HG03175 (cell line): ENCODE measurements around the gene MTCH2.
"Not testable (repeated sequence)": the region's sequence is repeated elsewhere in the genome, so short reads cannot be mapped to it uniquely, and the experiment has no call there.

Experiments used
- ATAC-seq: cut with Tn5 transposase; IDR thresholded peaks from one replicate; pipeline ENCODE4 v1.9.1; 2021; ENCODE audit warnings: mild to moderate bottlenecking, moderate library complexity; ENCODE audit not compliant: unreplicated experiment

Gene MTCH2

DNA sequence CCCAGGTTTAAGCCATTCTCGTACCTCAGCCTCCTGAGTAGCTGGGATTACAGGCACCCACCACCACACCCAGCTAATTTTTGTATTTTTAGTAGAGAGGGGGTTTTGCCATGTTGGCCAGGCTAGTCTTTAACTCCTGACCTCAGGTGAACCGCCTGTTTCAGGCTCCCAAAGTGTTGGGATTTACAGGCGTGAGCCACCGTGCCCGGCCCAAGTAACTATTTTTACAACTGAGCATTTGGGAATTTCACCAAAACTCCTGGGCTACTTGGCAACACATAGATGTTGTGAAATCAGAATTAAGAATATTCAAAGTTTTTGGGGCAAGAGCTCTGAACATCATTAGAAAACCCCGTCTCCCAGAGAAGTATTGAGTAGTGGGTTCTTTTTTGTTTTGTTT lies 1.9 kb downstream of the MTCH2 start:
- not testable (repeated sequence) for ATAC-seq

DNA sequence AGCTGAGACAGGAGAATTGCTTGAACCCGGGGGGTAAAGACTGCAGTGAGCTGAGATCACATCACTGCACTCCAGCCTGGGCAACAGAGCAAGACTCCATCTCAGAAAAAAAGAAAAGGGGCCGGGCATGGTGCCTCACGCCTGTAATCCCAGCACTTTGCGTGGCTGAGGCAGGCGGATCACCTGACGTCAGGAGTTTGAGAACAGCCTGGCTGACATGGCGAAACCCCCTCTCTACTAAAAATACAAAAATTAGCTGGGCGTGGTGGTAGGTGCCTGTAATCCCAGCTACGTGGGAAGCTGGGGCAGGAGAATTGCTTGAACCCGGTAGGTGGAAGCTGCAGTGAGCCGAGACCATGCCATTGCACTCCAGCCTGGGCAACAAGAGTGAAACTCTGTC lies 6.0 kb downstream of the MTCH2 start:
- not testable (repeated sequence) for ATAC-seq

DNA sequence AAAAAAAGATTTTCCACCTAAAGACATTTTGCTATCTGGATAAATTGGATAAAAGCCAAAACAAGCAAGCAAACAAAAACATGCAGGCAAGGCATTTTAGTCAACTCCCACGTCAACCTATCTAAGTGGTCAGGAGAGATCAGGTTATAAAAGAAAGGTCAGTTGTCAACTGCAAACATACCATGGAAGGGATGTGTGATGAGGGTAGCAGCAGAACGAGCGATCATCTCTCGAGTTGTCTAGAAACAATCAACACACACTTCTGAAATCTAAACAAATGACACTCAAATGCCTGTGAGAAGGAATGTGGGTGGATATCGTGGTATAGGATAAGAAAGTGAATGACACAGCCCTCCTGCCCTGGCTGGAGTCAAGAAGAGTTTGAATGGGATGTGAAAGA lies 10.9 kb downstream of the MTCH2 start:
- ATAC-seq = no peak

DNA sequence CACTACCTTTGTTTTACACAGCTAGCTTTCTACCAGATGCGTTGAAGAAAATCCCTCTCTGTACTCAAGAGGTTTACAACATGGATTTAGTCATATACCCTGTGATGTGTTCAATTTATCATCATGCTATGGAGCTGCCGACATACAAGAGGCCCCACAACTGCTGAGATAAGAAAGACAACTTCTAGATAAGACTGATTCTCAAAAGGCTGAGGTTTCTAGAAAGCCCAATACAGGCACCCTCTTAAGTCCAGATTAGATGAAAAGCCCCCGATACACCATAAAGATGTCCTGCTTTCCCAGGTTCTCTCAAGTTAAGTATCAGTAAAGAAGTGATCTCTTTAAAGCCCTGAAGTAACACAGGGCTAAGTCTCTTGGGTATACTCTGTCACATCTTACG lies 14.3 kb downstream of the MTCH2 start:
- no peak for ATAC-seq

DNA sequence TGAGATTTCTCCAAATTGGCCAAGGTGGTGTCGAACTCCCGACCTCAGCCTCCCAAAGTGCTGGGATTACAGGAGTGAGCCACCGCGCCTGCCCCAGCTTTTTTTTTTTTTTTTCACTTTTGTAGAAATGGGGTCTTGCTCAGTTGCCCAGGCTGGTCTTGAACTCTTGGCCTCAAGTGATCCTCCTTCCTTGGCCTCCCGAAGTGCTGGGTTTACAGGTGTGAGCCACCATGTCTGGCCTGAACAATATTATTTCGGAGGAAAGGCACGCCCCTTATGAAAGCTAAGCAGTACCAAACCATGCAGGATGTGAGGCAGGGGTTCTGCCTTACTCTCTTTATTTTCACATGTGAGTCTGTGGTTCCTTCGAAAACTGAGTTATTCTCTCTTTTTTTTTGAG lies 16.1 kb downstream of the MTCH2 start:
- ATAC-seq = no peak

DNA sequence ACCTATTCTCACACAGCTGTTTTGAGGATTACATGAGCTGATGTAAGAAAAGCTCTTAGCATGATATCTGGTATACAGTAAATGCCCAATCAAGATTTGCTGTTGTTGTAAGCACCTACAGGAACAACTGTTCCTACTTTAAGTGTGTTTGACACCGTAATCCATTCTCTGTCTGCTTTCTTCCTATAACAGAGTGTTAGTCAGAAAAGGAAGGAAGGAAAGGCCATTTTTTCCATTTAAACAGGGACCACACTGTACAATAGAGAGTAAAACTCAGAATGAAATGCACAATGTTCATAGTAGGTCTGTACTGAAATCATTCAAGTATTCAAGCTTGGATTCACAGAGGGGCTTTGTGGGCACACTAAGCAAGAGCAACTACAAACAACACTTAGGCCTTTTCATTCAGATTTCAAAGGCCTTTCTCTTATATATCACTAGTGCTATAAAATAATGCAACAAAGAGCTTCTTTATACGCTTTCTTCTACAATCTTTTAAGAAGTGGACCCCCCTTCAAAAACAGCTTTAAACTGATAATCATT lies 21.5 kb downstream of the MTCH2 start:
- ATAC-seq = no peak

DNA sequence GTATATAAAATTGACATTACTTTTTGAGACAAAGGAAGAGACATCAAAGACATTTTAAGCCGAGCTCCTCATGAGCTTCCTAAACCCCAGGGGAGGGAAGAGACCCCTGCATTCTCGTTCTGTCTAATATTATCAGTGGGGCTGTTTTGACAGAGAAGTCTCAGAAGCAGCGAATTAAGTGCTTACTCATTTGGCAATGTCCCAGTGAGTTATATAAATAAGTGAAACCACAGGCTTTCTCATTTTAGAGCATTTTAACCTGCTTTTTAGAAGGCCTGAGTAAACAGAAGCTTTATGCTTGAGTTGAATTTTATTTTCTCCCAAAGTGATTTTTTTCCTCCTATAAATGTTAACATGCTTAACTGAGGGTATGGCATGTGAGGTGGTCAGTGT lies 24.9 kb downstream of the MTCH2 start:
- no peak for ATAC-seq

DNA sequence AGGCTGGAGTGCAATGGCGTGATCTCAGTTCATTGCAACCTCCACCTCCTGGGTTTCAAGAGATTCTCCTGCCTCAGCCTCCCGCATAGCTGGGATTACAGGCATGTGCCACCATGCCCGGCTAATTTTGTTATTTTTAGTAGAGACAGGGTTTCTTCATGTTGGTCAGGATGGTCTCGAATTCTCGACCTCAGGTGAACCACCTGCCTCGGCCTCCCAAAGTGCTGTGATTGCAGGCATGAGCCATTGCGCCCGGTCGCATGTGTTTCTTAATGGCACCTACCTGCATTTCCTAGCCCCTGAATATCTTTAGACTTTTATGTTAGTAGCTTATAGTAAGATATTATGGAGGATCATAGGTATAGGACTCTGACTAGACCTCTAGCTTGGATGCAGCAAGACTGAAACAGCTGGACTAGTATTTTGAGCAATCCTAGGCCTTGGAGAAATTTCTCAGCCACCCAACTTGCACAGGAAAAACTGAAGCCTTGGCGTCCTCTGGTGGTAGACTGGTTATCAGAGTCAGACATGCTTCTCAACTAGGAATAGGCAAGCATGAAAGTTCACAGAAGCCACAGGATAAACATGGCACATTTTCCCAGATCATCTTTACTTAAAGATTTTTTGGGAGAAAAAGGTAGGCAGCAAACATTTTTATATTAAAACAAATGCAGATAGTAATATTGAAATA lies 25.5 kb downstream of the MTCH2 start:
- no peak for ATAC-seq

DNA sequence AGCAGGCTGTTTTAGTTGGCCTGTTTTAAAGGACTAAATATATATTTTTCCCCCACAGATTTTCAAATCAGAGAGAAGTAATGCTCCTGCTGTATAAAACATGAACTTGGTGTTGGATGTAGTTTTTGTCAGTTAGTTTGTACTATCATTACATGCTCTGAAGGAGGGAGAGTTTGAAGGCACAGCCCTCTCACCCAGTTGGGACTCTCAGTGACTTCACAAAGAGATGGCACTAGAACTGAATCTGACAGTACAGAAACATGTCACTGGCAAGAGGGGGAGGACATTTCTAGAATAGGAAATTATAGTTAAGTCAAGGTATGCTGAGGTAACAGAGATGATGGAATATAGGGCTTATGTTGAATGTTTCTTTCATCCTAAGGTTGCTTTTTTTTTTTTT lies 27.1 kb downstream of the MTCH2 start:
- no peak for ATAC-seq

DNA sequence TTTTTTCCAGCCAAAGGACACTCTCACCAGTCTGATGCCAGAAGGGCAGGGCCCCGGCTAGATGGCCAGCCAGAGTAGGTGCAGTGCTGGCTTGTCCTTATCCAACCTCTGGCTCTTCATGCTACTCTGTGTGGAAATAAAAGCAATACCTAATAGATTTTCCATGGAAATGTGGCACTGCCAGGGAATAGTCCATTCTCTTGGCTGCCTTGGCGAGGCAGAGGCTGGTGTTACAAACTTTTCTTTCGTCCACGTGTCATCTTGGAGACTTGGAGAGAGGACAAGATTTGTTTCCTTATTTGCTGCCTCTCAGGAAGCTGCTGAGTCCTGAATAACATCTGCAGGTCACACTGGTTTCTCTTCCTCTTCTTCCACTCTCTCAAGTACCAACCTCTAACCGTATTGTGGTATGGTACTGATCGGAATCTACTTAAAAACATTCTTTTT lies 31.0 kb downstream of the MTCH2 start:
- ATAC-seq = peak; percentile 74

DNA sequence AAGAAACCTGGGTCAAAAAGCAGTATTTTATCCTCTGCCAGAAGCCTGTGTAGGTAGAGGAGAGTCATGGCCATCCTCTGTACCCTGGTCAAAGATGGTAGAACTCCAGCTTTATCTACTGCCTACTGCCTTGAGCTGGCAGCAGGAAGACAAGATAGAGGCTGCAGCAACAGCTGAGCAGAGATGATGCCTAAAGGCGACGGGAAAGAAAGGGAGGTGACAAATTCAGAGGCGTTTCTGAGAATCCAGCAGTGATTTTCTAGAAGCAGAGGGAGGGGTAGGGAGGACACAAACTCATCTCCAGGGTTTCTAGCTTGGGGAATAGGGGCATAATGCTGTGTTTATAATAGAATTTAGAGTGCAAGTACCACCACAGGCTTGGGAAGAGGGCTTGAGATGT lies 32.7 kb downstream of the MTCH2 start:
- no peak for ATAC-seq

DNA sequence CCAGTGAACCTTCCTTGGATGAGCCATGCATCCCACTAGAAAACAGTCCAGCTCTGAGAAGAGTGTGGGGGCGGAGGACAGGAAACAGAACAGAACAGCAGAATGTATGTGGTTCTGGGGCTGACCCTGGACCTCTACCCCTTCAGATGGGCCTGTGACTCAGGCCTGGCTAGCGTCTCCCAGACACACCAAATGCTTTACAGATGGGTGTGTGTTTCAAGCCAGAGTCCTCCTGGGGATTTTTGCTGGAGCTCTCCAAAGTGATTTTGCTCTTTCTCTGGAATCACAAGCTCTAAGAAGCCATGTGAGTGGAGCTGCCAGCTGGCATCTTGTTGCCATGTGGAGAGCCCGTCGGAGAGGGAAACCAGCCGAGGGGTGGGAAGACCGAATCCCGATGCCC lies 35.0 kb downstream of the MTCH2 start:
- no peak for ATAC-seq

DNA sequence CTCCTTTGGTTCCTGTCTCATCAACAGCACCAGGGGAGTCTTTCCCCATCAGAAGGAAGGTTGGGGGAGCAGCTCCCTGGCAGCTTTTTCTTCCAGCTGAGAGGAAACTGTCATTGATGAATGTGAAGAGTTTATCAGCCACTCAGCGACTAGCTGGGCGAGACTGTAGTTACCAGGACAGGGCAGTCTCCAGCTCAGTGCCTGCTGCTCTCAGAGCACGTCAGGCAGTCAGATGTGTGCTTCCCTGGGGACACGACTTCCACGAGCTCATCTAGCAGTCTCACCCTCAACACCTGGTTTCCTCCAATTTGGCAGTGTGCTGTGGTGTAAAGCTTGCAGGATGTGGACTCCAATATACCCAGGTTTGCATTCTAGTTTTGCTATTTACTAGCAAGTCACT lies 35.6 kb downstream of the MTCH2 start:
- no peak for ATAC-seq

DNA sequence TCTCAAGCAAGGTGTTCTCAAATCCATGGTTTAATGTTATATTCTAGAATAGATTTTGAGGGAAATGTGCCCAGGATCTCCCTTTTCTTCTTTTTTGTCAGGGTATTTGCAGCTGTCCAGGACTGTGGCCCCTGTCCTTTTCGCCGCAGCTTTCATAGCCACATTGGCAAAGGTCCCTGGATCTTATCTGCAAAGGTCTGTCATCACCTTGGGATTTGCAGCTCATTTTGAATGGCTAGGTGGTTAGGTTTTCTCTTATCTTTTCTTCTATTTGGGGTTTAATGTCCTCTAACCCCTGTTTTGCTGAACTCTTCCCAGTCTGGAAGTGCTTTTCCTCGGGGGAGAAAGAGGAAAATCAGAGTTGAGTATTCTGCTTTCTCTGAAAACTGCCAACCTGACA lies 36.4 kb downstream of the MTCH2 start:
- ATAC-seq = no peak

DNA sequence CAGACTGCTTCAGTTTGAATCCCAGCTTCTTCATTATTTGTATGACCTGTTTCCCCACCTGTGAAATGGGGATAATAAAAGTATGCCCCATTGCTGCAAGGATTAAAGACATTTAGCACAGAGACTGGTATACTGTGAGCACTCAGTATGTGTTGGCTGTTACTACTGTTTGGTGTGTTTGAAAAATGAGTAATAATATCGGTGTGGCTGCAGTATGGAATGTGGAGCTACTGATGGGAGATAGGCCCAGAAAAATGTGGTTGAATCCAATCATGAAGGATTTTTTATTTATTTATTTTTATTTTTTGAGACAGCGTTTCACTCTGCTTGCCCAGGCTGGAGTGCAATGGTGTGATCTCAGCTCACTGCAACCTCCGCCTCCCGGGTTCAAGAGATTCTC lies 39.1 kb downstream of the MTCH2 start:
- no peak for ATAC-seq

DNA sequence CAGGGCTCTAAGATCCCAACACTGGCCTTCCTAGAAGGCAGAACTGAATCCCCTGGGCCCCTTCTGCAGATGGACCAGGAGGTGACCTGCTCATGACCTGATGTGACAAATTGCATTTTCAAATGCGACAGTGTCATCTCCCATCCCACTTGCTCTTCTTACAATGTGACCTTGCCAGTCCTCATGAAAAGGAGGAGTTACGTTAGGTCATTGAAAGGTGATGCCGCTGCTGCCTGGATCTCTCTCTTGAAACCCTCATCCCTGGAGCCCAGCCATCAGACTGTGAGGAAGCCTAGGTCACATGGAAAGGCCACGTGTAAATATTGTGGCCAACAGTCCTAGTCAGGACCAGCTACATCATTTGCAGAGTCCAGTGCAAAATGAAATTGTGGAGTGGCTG lies 42.5 kb downstream of the MTCH2 start:
- no peak for ATAC-seq

DNA sequence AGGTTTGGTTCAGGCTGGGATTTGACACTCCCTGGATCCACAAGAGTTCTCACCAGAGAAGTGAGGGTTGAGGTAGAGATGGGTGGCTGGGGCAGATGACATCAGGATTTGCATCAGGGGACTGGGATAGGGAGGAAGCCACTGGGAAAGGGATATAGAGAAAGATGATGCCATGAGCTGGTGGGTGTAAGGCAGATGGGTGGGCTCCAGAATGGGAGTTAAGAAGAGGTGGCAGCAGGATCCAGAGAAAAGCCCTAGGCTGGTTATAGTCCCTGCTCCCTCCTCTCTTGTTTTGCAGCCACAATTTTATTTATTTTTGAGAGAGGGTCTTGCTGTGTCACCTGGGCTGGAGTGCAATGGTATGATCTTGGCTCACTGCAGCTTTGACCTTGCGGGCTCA lies 46.4 kb downstream of the MTCH2 start:
- ATAC-seq = no peak

DNA sequence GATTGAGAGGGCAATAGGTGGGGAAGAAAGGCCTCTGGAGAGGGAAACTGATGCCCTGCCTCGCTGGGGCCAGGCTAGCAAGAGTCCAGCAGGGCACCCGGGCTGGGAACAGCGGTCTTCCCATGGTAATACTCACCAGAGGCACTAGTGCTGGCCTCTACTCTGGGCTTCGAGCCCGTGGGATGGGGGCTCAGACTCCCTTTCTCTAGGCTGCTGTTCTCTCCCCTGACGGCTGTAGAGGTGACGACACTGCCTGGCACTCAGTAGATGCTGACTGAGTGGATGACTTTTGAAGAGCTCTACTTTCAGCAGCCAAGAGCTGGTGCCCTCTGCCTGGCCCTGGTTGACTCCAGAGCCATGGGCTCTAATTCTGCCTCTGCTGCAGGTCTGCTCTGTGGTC lies 47.3 kb downstream of the MTCH2 start:
- ATAC-seq = no peak

DNA sequence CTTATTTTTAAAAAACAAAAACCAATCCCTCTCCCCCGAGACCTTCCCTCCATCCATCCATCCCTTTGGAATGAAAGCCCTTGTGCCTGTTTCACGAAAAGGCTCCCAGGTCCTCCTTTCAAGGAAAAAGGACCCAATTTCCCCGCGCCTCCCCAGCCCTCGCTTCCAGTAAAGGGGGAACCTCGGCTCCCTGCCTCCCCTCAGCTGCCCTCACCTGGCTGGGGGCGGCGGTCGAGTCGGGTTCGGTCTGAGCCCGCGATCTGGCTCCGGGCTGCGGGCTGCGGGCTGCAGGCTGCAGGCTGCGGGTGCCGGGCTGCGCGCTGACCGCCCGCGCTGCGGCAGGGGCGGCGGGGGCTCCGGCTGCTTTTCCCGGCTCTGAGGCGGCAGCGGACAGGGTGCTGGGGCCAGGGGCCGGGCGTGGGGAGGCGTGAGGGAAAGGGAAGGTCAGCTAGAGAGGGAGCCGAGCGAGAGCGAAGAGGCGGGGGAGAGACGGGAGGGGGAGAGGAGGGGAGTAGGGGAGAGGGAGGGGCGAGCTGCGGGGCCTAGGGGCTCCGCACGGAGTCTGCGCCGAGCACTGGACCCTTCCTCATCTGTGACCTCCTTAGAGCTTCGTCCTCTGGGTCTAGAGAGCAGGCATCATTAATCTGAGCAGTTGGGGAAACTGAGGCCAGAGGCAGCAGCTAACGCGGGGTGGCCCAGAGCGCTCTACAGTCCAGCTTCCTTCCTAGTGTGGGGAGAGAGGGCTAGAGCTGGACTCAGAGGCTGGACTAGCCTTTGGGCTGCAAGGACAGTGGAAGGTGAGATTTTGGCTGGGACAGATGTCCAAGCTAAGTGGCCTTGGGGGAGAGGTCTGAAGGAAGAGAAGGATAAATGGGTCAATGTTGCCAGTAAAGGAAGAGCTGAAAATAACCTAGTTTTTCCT lies 48.2 kb downstream of the MTCH2 start, which contains the start of gene C1QTNF4:
TSS of gene C1QTNF4 (minus strand) at position 478 of the 922 bp plus-strand sequence. CDS start 3,601 bp downstream, outside the sequence.
- no peak for ATAC-seq

DNA sequence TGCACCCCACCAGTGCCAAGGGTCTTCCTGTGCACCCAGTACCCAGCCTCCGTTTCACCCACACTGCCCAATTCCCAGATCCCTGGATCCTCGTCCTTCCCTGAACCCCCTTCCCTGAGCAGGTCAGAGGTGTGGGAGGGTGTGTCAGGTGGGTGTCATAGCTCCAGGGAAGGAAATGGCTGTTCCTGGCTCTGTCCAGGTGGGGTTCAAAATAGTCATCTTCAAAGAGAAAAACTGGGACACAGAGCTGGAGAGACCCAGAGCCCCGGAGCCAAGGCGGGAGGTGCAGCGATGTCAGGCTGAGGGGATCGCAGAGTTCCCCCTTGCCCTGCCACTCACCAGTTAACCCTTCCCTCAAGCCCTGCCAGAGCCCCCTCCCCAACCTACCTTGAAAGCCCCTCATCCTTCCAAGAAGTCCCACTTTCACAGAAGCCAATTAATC lies 48.8 kb downstream of the MTCH2 start:
- ATAC-seq = no peak

DNA sequence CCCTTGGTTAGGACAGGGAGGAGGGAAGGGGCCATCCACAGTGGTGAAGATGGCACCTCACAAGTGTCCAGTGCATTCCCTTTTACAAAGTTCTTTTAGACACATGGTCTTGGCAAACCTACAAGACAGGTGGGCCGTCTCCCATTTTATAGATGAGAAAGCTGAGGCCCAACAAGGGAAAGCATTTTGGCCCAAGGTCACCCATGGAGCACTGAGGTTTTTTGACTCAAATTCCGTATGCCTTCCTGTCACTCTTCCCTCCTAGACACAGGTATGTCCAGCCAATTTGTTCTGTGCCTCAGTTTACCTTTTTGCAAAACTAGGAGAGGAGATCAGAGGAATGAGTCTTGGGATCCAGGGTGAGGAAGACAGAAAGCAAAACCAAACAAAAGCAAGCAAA lies 49.4 kb downstream of the MTCH2 start:
- no peak for ATAC-seq

DNA sequence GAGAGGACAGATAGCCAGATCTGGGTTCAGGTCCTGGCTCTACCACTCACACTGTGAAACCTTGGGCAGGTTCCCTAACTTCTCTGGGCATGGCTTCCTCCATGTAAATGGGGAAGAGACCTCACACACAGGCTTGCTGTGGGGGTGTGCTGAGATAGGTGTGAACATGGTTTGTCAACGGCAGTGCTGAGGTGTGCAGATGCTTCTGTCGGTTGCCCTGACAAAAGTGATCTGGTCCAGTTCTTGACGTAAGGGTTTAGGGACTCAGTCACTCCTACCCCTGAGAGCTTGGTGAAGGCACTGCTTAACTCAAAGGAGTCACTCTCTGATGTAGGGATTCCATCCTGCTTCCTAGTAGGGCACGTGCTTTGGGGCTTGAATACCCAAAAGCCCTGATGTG lies 50.1 kb downstream of the MTCH2 start:
- no peak for ATAC-seq
